Measurements from ENCODE around the gene LMBR1L.

LMBR1L gene

DNA sequence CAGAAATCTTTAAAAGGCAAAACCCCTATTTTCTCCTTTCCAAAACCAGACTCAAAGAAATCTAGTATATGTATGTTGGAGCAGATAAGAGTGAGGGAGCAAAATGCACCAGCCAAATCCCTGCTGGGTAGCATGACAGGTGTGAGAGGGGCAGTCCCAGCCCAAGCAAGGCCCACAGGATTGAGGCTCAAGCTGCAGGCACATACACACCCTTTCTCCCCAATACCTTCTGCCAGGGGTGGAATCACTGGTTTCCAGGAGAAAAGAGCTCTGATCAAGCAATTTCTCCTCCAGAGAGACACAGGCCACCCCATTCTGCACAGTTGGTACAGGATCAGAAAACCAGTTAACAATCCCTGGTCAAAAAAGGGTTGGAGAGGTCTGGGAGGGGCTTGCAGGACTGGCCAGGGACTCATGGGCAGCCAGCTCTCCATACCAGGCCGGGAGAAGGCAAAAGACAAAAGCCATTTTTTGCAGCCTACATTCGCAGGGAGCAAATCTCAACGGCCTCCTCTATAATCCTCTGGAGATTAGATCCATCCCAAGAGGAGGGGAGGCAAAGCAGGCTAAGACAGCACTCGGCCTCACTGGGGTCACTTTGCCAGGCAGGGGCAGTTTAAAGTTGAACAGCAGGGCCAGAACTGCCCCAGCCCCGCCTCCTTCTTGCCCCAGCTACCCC is 52.1 kb downstream of the LMBR1L start:
- TF ChIP-seq CTCF (conservative IDR thresholded peaks at IDR 0.05; ENCODE audit: low read length) (no peak), EZH2phosphoT487 (IDR thresholded peaks at IDR 0.05; ENCODE audit: borderline replicate concordance) (no peak)
- H3K36me3 ChIP-seq (ENCODE audit: insufficient read depth, low read length) = peaks cover 18% of the 10 kb centered on the region
- H4K20me1 ChIP-seq (ENCODE audit: insufficient read depth, low read length, poor library complexity, severe bottlenecking) = peaks cover 65% of the 10 kb centered on the region
- H3K9me3 ChIP-seq (ENCODE audit: insufficient read depth, low read depth, low read length) = no peaks in the 10 kb centered on the region
- peak overlapping the region; percentile 86 for H3K4me3 ChIP-seq (ENCODE audit: low read length, poor library complexity, severe bottlenecking)
- H2AFZ ChIP-seq (ENCODE audit: low read length) = no peak overlapping the region
- H3K4me2 ChIP-seq (ENCODE audit: low read depth, low read length, poor library complexity, severe bottlenecking) = peak overlapping the region; percentile 99
- peaks cover 30% of the 10 kb centered on the region for H3K4me1 ChIP-seq (ENCODE audit: insufficient read depth, low read length, poor library complexity, severe bottlenecking)
- H3F3A ChIP-seq (ENCODE audit: low read depth) = no peaks in the 10 kb centered on the region
- peaks cover 12% of the 10 kb centered on the region for H3K27me3 ChIP-seq (ENCODE audit: insufficient read depth, low read length, poor library complexity, severe bottlenecking)
- peaks cover 80% of the 10 kb centered on the region for H3K79me2 ChIP-seq (ENCODE audit: insufficient read depth, low read length)
- H3K9ac ChIP-seq (ENCODE audit: low read depth, low read length, poor library complexity, severe bottlenecking) = peak overlapping the region; percentile 94
- H3K9me2 ChIP-seq (replicated peaks; ENCODE audit: low read depth, low read length) = no peaks in the 10 kb centered on the region

DNA sequence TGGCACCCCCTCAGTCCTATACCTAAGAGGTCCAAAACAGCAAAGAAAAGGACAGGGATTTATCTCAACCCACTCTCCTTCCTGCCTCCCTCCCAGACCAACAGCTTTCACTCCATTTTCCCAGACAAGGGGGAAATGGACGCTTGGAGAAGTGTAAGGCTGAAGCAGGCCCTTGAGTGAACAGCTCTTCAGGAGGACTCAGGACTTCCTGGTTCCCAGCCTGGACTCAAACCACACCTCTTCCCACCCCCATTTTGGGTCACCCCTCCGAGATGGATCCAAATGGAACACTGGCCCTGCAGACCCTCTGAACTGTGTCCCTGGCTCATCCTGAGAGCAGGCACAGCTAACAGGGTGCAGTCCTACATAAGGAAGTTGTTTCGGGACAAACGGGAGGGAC is 52.8 kb downstream of the LMBR1L start:
- Histone ChIP-seq H2AFZ (ENCODE audit: low read length) (no peak overlapping the region), H3K4me2 (ENCODE audit: low read depth, low read length, poor library complexity, severe bottlenecking) (peak overlapping the region; percentile 99), H3K9me2 (replicated peaks; ENCODE audit: low read depth, low read length) (no peaks in the 10 kb centered on the region), H3K36me3 (ENCODE audit: insufficient read depth, low read length) (peaks cover 24% of the 10 kb centered on the region), H3K79me2 (ENCODE audit: insufficient read depth, low read length) (peaks cover 86% of the 10 kb centered on the region), H4K20me1 (ENCODE audit: insufficient read depth, low read length, poor library complexity, severe bottlenecking) (peaks cover 70% of the 10 kb centered on the region), H3K9me3 (ENCODE audit: insufficient read depth, low read depth, low read length) (no peaks in the 10 kb centered on the region), H3K9ac (ENCODE audit: low read depth, low read length, poor library complexity, severe bottlenecking) (peak overlapping the region; percentile 94), H3F3A (ENCODE audit: low read depth) (no peaks in the 10 kb centered on the region), H3K4me1 (ENCODE audit: insufficient read depth, low read length, poor library complexity, severe bottlenecking) (peaks cover 30% of the 10 kb centered on the region), H3K4me3 (ENCODE audit: low read length, poor library complexity, severe bottlenecking) (peak overlapping the region; percentile 86), H3K27me3 (ENCODE audit: insufficient read depth, low read length, poor library complexity, severe bottlenecking) (peaks cover 12% of the 10 kb centered on the region)
- TF ChIP-seq EZH2phosphoT487 (IDR thresholded peaks at IDR 0.05; ENCODE audit: borderline replicate concordance) (no peak), CTCF (conservative IDR thresholded peaks at IDR 0.05; ENCODE audit: low read length) (no peak)

- H3K4me1 ChIP-seq (ENCODE audit: insufficient read depth, low read length, poor library complexity, severe bottlenecking) = peaks cover 26% of the 10 kb centered on the region
- H3K4me3 ChIP-seq (ENCODE audit: low read length, poor library complexity, severe bottlenecking) = peak overlapping the region; percentile 86
- H3F3A ChIP-seq (ENCODE audit: low read depth) = no peaks in the 10 kb centered on the region
- H3K9me3 ChIP-seq (ENCODE audit: insufficient read depth, low read depth, low read length) = no peaks in the 10 kb centered on the region
- H3K79me2 ChIP-seq (ENCODE audit: insufficient read depth, low read length) = peaks cover 91% of the 10 kb centered on the region
- peak overlapping the region; percentile 94 for H3K9ac ChIP-seq (ENCODE audit: low read depth, low read length, poor library complexity, severe bottlenecking)
- no peak for TF ChIP-seq CTCF (conservative IDR thresholded peaks at IDR 0.05; ENCODE audit: low read length)
- H3K4me2 ChIP-seq (ENCODE audit: low read depth, low read length, poor library complexity, severe bottlenecking) = peak overlapping the region; percentile 99
- H2AFZ ChIP-seq (ENCODE audit: low read length) = no peak overlapping the region
- peaks cover 83% of the 10 kb centered on the region for H4K20me1 ChIP-seq (ENCODE audit: insufficient read depth, low read length, poor library complexity, severe bottlenecking)
- no peaks in the 10 kb centered on the region for H3K9me2 ChIP-seq (replicated peaks; ENCODE audit: low read depth, low read length)
- peaks cover 42% of the 10 kb centered on the region for H3K36me3 ChIP-seq (ENCODE audit: insufficient read depth, low read length)
- peaks cover 12% of the 10 kb centered on the region for H3K27me3 ChIP-seq (ENCODE audit: insufficient read depth, low read length, poor library complexity, severe bottlenecking)
These were observed 54.5 kb downstream of the LMBR1L start for GRCh38 chr12:49055978-49056754.

Data from Loucy (cell line).